Left hindlimb (tissue), 1 donor: ENCODE measurements around the gene DDX20.
"Not testable (repeated sequence)": the region's sequence is repeated elsewhere in the genome, so short reads cannot be mapped to it uniquely, and the experiment has no call there.

Experiments used
- DNase-seq: peaks from one replicate; pipeline ENCODE4 v3.0.0-alpha.2; 2018

DDX20 gene

GRCh38 chr1:111792249-111792648 is 36.5 kb downstream of the DDX20 start:
- DNase-seq: no peak

GRCh38 chr1:111793923-111794322 is 38.2 kb downstream of the DDX20 start:
- no peak for DNase-seq

- no peak for DNase-seq
These were observed 39.7 kb downstream of the DDX20 start for GRCh38 chr1:111795401-111795800.

GRCh38 chr1:111798580-111798979 is 42.9 kb downstream of the DDX20 start:
- DNase-seq: no peak

- not testable (repeated sequence) for DNase-seq
These were observed 44.0 kb downstream of the DDX20 start for GRCh38 chr1:111799722-111800121.

- no peak for DNase-seq
These were observed 45.6 kb downstream of the DDX20 start for GRCh38 chr1:111801071-111801850.

GRCh38 chr1:111802110-111802509 is 46.4 kb downstream of the DDX20 start:
- no peak for DNase-seq

GRCh38 chr1:111802984-111803383 is 47.3 kb downstream of the DDX20 start:
- no peak for DNase-seq

GRCh38 chr1:111803951-111804350 is 48.2 kb downstream of the DDX20 start:
- no peak for DNase-seq

GRCh38 chr1:111804776-111805175 is 49.1 kb downstream of the DDX20 start:
- DNase-seq: no peak

- no peak for DNase-seq
These were observed 49.5 kb downstream of the DDX20 start for GRCh38 chr1:111805251-111805650.

- no peak for DNase-seq
These were observed 56.2 kb downstream of the DDX20 start for GRCh38 chr1:111811891-111812290.

- DNase-seq: no peak
These were observed 56.6 kb downstream of the DDX20 start for GRCh38 chr1:111812306-111812705.

GRCh38 chr1:111813440-111814304 is 58.0 kb downstream of the DDX20 start:
- no peak for DNase-seq

GRCh38 chr1:111814305-111814628 is 58.6 kb downstream of the DDX20 start:
- no peak for DNase-seq

- no peak for DNase-seq
These were observed 58.9 kb downstream of the DDX20 start for GRCh38 chr1:111814642-111815041.
